Activated T-helper 1 cell treated with anti-CD3 and anti-CD28 coated beads, Interleukin-2, amount 50 U/mL, for 16 hours (primary cell): ENCODE data around the gene UGT2B17.

Experiments
- DNase-seq, 2 donors: peaks; one replicate each; pipeline ENCODE4 v3.0.0-alpha.2; 2020; ENCODE audit warnings: low read depth in 1 of 2, low spot score in 1 of 2

The UGT2B17 gene

GRCh38 chr4:68489338-68489737 is 86.8 kb downstream of the UGT2B17 start:
- no peak for DNase-seq
